ENCODE measurements around the gene FYTTD1. TPM values are rescaled to one million over a fixed set of nuclear protein-coding genes. Genes with fewer than 3 reads are reported as not detected.

The FYTTD1 gene
- total RNA-seq, 1 experiment from 2014 or later = 23.7 TPM

- TF ChIP-seq HMGXB4 (CRISPR knock-in tag; IDR thresholded peaks at IDR 0.05) = no peak
- TF ChIP-seq MXD4 (CRISPR knock-in tag; IDR thresholded peaks at IDR 0.05; ENCODE audit: borderline replicate concordance) = no peak
- TF ChIP-seq NR2C2 (CRISPR knock-in tag; IDR thresholded peaks at IDR 0.05) = no peak
- TF ChIP-seq FOXK1 (CRISPR knock-in tag; IDR thresholded peaks at IDR 0.05) = no peak
- TF ChIP-seq PRDM15 (CRISPR knock-in tag; IDR thresholded peaks at IDR 0.05) = no peak
- TF ChIP-seq CREB1 (CRISPR knock-in tag; IDR thresholded peaks at IDR 0.05) = no peak
- TF ChIP-seq JUN (CRISPR knock-in tag; IDR thresholded peaks at IDR 0.05) = no peak
These were observed 86.6 kb downstream of the FYTTD1 start (continued) for GRCh38 chr3:197836244-197836643.

Other genes starting within 250 kb of the FYTTD1 start
- 26.8 to 32.5 TPM (median 29.9 TPM) in 3 replicates for gene BDH1, start 193.9 kb upstream of the FYTTD1 start, total RNA-seq (2021)
- 21.8 to 22.9 TPM (median 22.9 TPM) in 3 replicates for gene RUBCN, start 13.0 kb upstream of the FYTTD1 start, total RNA-seq (2021)
- gene LRCH3, start 41.4 kb downstream of the FYTTD1 start, total RNA-seq (2021) = 63.6 to 68.7 TPM (median 64.4 TPM) in 3 replicates
- gene RPL35A, start 200.3 kb downstream of the FYTTD1 start, total RNA-seq (2021) = 1,384 to 1,463 TPM (median 1,429 TPM) in 3 replicates
- gene LMLN, start 210.3 kb downstream of the FYTTD1 start, total RNA-seq (2021) = 3.6 to 5.2 TPM (median 4.2 TPM) in 3 replicates